Stomach (tissue), 4 donors: Measurements from ENCODE around the gene C20orf202.

Experiments used
- CTCF ChIP-seq, 7 experiments: fragments of 450-650 bp in 4 of 7; fragments of 200-600 bp in 3 of 7; sonication (generic) in 3 of 7; IDR thresholded peaks; one replicate each; pipeline ENCODE4 v1.5.1; 2016 to 2019; ENCODE audit warnings: antibody characterized with exemption in 7 of 7, control low read depth in 2 of 7, mild to moderate bottlenecking in 1 of 7
- EP300 ChIP-seq: sonication (generic); formaldehyde crosslinking; IDR thresholded peaks from one replicate; pipeline ENCODE4 v1.6.1; 2017; ENCODE audit warnings: antibody characterized with exemption

DNA sequence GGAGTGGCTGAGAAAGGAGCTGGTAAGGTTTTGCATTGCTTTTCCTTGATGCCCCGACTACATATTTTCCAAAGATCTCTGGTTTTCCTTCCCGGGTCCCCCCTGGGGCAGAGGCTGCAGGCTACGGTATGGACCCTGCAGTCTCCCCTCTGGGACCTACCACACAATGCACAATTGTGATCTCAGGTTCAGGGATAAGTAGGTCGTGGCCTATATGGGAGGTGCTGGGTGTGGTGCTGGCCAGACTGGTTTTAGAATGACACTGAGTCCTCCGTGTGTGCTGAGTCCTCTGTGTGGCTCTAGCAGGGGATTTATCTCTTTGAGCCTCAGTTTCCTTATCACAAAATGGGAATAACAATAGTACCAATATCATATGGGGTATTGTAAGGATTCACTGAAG is 376 bp downstream of the C20orf202 start:
- TF ChIP-seq CTCF (IDR thresholded peaks at IDR 0.05), result no peak
- TF ChIP-seq EP300, result no peak
